PC-3 (cell line): ENCODE results near the gene METTL24.

ENCODE experiments used
- CTCF ChIP-seq: fragments of 300-600 bp; sonication (generic); conservative IDR thresholded peaks from 2 replicates; pipeline ENCODE4 v1.5.1; 2017; ENCODE audit warnings: antibody characterized with exemption, low read depth, mild to moderate bottlenecking, low read length
- EZH2 ChIP-seq: fragments of 300-600 bp; sonication (generic); IDR thresholded peaks from one replicate; pipeline ENCODE4 v1.6.1; 2017; ENCODE audit warnings: antibody characterized with exemption, mild to moderate bottlenecking, low read length; ENCODE audit not compliant: unreplicated experiment

DNA sequence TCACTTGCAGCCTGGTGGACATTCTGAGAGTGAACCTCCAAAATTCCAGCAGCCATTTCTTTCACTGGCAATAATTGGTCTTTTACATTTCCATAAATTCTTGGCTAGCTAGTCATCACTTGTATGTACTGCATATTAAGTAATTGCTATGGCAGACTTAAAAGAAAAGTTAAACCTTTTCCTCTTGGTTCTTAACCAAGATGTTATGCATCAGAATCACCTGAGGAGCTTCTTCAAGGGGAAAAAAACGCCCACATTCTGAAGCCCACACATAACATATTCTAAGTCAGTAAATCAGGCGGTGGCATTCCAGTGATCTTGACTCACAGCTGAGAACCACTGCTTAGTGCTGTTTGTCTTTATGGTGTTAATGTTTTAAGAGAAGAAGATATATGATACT, 140.9 kb downstream of the METTL24 start:
- TF ChIP-seq CTCF = no peak
- no peak for TF ChIP-seq EZH2
